B cell (primary cell): ENCODE results near the gene AFAP1L1. TPM values are rescaled to one million over a fixed set of nuclear protein-coding genes. Genes with fewer than 3 reads are reported as not detected.

Experiments
- ATAC-seq: fragments of 200-7000 bp; cut with Tn5 transposase; one replicate; pipeline ENCODE4 v1.10.0; 2021; ENCODE audit warnings: low read depth, mild to moderate bottlenecking, moderate number of reproducible peaks, moderate library complexity
- CTCF ChIA-PET: fragments of 350-600 bp; sonication (Branson Sonifier 250); formaldehyde crosslinking; loops from one replicate; lab custom pipeline; 2021; ENCODE audit warnings: antibody characterized with exemption, inconsistent platforms; lab: Charles Lee
- POLR2A ChIA-PET: fragments of 350-600 bp; sonication (Branson Sonifier 250); formaldehyde crosslinking; loops from one replicate; lab custom pipeline; 2021; ENCODE audit warnings: antibody characterized with exemption; lab: Charles Lee
- DNase-seq: peaks from one replicate; pipeline ENCODE4 v3.0.0; 2013
- H2AFZ ChIP-seq: 2 replicates; pipeline ENCODE4 v1.6.1; 2012; ENCODE audit warnings: mild to moderate bottlenecking, low read depth, low read length; ENCODE audit not compliant: insufficient read depth, poor library complexity, severe bottlenecking
- H3K27ac ChIP-seq, 2 donors: 1 replicate in 1 of 2; 2 replicates in 1 of 2; pipeline ENCODE4 v1.5.1; 2012 to 2013; ENCODE audit warnings: low read length in 2 of 2, mild to moderate bottlenecking in 2 of 2, moderate library complexity in 1 of 2
- H3K27me3 ChIP-seq, 4 experiments: fragments of 200-600 bp in 1 of 4; sonication (generic) in 1 of 4; replicated peaks in 1 of 4; 1 replicate in 2 of 4; 2 replicates in 2 of 4; pipeline versions ENCODE4 v1.6.1 to v1.7.0; 2013 to 2016; ENCODE audit warnings: low read length in 3 of 4, mild to moderate bottlenecking in 2 of 4, mixed read lengths in 1 of 4, moderate library complexity in 1 of 4; ENCODE audit not compliant: insufficient read depth in 4 of 4, control insufficient read depth in 3 of 4; ENCODE audit errors: control extremely low read depth in 1 of 4
- H3K36me3 ChIP-seq, 2 experiments: replicated peaks in 1 of 2; 1 replicate in 1 of 2; 2 replicates in 1 of 2; pipeline versions ENCODE4 v1.6.1 to v1.7.1; 2013; ENCODE audit warnings: low read length in 1 of 2; ENCODE audit not compliant: insufficient read depth in 2 of 2, control insufficient read depth in 1 of 2; ENCODE audit errors: control extremely low read depth in 1 of 2, extremely low read depth in 1 of 2
- H3K4me1 ChIP-seq, 2 donors: fragments of 200-600 bp in 1 of 2; sonication (generic) in 1 of 2; 1 replicate in 1 of 2; 2 replicates in 1 of 2; pipeline versions ENCODE4 v1.5.1 to v1.6.1; 2013 to 2017; ENCODE audit warnings: low read length in 2 of 2; ENCODE audit not compliant: control insufficient read depth in 2 of 2, insufficient read depth in 2 of 2
- H3K4me2 ChIP-seq: replicated peaks from 2 replicates; pipeline ENCODE3; 2012; ENCODE audit warnings: mild to moderate bottlenecking, low read depth, low read length; ENCODE audit not compliant: poor library complexity, severe bottlenecking
- H3K4me3 ChIP-seq, 5 experiments: fragments of 200-600 bp in 1 of 5; sonication (generic) in 1 of 5; 1 replicate in 3 of 5; 2 replicates in 2 of 5; pipeline versions ENCODE4 v1.5.1 to v1.7.0; 2011 to 2016; ENCODE audit warnings: low read length in 4 of 5, mild to moderate bottlenecking in 4 of 5, low read depth in 2 of 5, control low read depth in 1 of 5, moderate library complexity in 1 of 5; ENCODE audit not compliant: insufficient read depth in 1 of 5; ENCODE audit errors: control extremely low read depth in 1 of 5, extremely low read depth in 1 of 5
- H3K79me2 ChIP-seq: fragments of 200-600 bp; sonication (generic); one replicate; pipeline ENCODE4 v1.6.0; 2016; ENCODE audit warnings: low read length; ENCODE audit not compliant: control insufficient read depth, insufficient read depth
- H3K9ac ChIP-seq: fragments of 200-600 bp; sonication (generic); 2 replicates; pipeline ENCODE4 v1.6.1; 2017; ENCODE audit warnings: mild to moderate bottlenecking, low read length, moderate library complexity
- H3K9me3 ChIP-seq, 3 donors: one replicate each; pipeline versions ENCODE4 v1.6.1 to v1.7.1; 2013; ENCODE audit warnings: low read length in 2 of 3; ENCODE audit not compliant: control insufficient read depth in 2 of 3, insufficient read depth in 1 of 3; ENCODE audit errors: control extremely low read depth in 1 of 3
- H4K20me1 ChIP-seq: 2 replicates; pipeline ENCODE4 v1.6.0; 2012; ENCODE audit warnings: mild to moderate bottlenecking, low read length; ENCODE audit not compliant: insufficient read depth, control insufficient read depth, poor library complexity, severe bottlenecking
- H3K27ac Mint-ChIP-seq: one replicate; pipeline ENCODE4 v1.8.0; 2021; ENCODE audit warnings: mixed read lengths
- H3K27me3 Mint-ChIP-seq: one replicate; pipeline ENCODE4 v1.8.0; 2021; ENCODE audit warnings: mixed read lengths
- H3K4me1 Mint-ChIP-seq: one replicate; pipeline ENCODE4 v1.8.0; 2021; ENCODE audit warnings: mixed read lengths
- H3K4me3 Mint-ChIP-seq: one replicate; pipeline ENCODE4 v1.8.0; 2021; ENCODE audit warnings: mixed read lengths
- H3K9me3 Mint-ChIP-seq: one replicate; pipeline ENCODE4 v1.8.0; 2022; ENCODE audit warnings: mixed read lengths; ENCODE audit not compliant: insufficient read depth
- CTCF ChIP-seq: fragments of 200-600 bp; IDR thresholded peaks from one replicate; pipeline ENCODE4 v1.8.0; 2022; ENCODE audit warnings: antibody characterized with exemption, mild to moderate bottlenecking
- EZH2 ChIP-seq: IDR thresholded peaks from 2 replicates; pipeline ENCODE4 v1.6.1; 2012; ENCODE audit warnings: borderline replicate concordance, low read depth, mild to moderate bottlenecking, moderate library complexity, low read length; ENCODE audit not compliant: insufficient read depth, poor library complexity, severe bottlenecking
- whole genome bisulfite sequencing: methylation state at CpG from one replicate; pipeline ENCODE4 v1.1.5; 2013; ENCODE audit warnings: missing lambda C conversion rate; ENCODE audit not compliant: insufficient coverage; 5-methylcytosine and 5-hydroxymethylcytosine counted together
- intact Hi-C: fragments of 100-400 bp; cut with micrococcal nuclease; formaldehyde crosslinking; loops from one replicate; pipeline ENCODE4 v1.10.0; 2022
- polyA plus RNA-seq: library from polyadenylated mRNA; depleted of rRNA; stranded (reverse); fragments of >200 nt; gene quantifications from 2 replicates; pipeline ENCODE4 v1.2.3, GENCODE V29; 2012
- total RNA-seq, 2 donors: library from RNA; stranded (reverse); fragments of 120-200 nt in 1 of 2; gene quantifications; 1 replicate in 1 of 2; 2 replicates in 1 of 2; pipeline versions ENCODE4 v1.2.3 to v1.2.4, GENCODE V29; 2013 to 2022

Gene AFAP1L1
- total and polyA plus RNA-seq, 2 donors (not counting 1 experiment from before 2014, with no cell fraction given) = not detected

GRCh38 chr5:149325894-149326293 is 54.2 kb downstream of the AFAP1L1 start:
- ChIA-PET CTCF (interaction anchor here (1.2 kb wide), 1 partner anchor 9 kb away, joined by 3 read pairs; no protein-coding TSS in a partner anchor), POLR2A (no interaction called here)
- H3K27ac ChIP-seq = no peak overlapping the region
- no peak overlapping the region for H3K9ac ChIP-seq
- H3K4me1 ChIP-seq = no peaks in the 10 kb centered on the region
- H3K4me3 ChIP-seq = no peak overlapping the region
- DNase-seq = no peak
- no peaks in the 10 kb centered on the region for H3K79me2 ChIP-seq
- H3K4me2 ChIP-seq = no peak overlapping the region
- Mint-ChIP-seq H3K9me3 (no peaks in the 10 kb centered on the region), H3K4me1 (no peaks in the 10 kb centered on the region), H3K27me3 (no peaks in the 10 kb centered on the region), H3K4me3 (no peak overlapping the region), H3K27ac (no peak overlapping the region)
- no peak for ATAC-seq
- WGBS = 100% methylated on average over 1 of the region's 5 CpGs
- no peak overlapping the region for H2AFZ ChIP-seq
- intact Hi-C loops = no loop called here
- H3K9me3 ChIP-seq = peaks cover 0 to 4% (median 0%) of the 10 kb centered on the region in 3 donors
- H4K20me1 ChIP-seq = no peaks in the 10 kb centered on the region
- no peak for TF ChIP-seq CTCF
- TF ChIP-seq EZH2 = no peak
- H3K36me3 ChIP-seq = no peaks in the 10 kb centered on the region
- no peaks in the 10 kb centered on the region for H3K27me3 ChIP-seq

GRCh38 chr5:149326611-149327010 is 55.0 kb downstream of the AFAP1L1 start:
- Histone ChIP-seq H3K9ac (no peak overlapping the region), H3K4me3 (no peak overlapping the region), H3K27ac (no peak overlapping the region), H4K20me1 (no peaks in the 10 kb centered on the region), H3K36me3 (no peaks in the 10 kb centered on the region), H3K27me3 (no peaks in the 10 kb centered on the region), H3K4me2 (no peak overlapping the region), H3K79me2 (no peaks in the 10 kb centered on the region), H2AFZ (no peak overlapping the region), H3K4me1 (no peaks in the 10 kb centered on the region), H3K9me3 (peaks cover 0 to 4% (median 0%) of the 10 kb centered on the region in 3 donors)
- DNase-seq (no peak), ATAC-seq (no peak)
- intact Hi-C loops = no loop called here
- 94% methylated on average over 2 of the region's 3 CpGs for WGBS
- TF ChIP-seq EZH2 (no peak), CTCF (no peak)
- POLR2A ChIA-PET = no interaction called here
- Mint-ChIP-seq H3K27me3 (no peaks in the 10 kb centered on the region), H3K4me3 (no peak overlapping the region), H3K9me3 (no peaks in the 10 kb centered on the region), H3K27ac (no peak overlapping the region), H3K4me1 (no peaks in the 10 kb centered on the region)
- CTCF ChIA-PET = no interaction called here
